HCT116 (cell line): Measurements from ENCODE around the gene SLC35B2.

Experiments
- POLR2A ChIP-seq: IDR thresholded peaks from 2 replicates; pipeline ENCODE4 v1.7.0; 2011; ENCODE audit warnings: borderline replicate concordance; ENCODE audit not compliant: insufficient read depth, insufficient read length; ENCODE audit errors: extremely low read depth
- SRF ChIP-seq: IDR thresholded peaks from 2 replicates; pipeline ENCODE4 v1.6.1; 2012; ENCODE audit warnings: low read depth
- TCF7L2 ChIP-seq: IDR thresholded peaks from 2 replicates; pipeline ENCODE4 v1.7.0; 2011; ENCODE audit warnings: borderline replicate concordance, inconsistent platforms; ENCODE audit not compliant: insufficient read depth, insufficient read length; ENCODE audit errors: extremely low read depth
- YY1 ChIP-seq: IDR thresholded peaks from 2 replicates; pipeline ENCODE4 v1.6.1; 2011; ENCODE audit warnings: low read length, low read depth, moderate library complexity, mild to moderate bottlenecking; ENCODE audit not compliant: insufficient replicate concordance; ENCODE audit errors: extremely low read depth
- TF ChIP-seq, protein P1 (sequence below), 3 experiments: fragments of 200-600 bp in 1 of 3; sonication (generic) in 1 of 3; IDR thresholded peaks in 2 of 3; conservative IDR thresholded peaks in 1 of 3; 2 replicates each; pipeline ENCODE4 v1.5.1; 2012 to 2017; ENCODE audit warnings: low read depth in 2 of 3, low read length in 2 of 3, antibody characterized with exemption in 1 of 3, borderline replicate concordance in 1 of 3, control low read depth in 1 of 3, mild to moderate bottlenecking in 1 of 3, mixed read lengths in 1 of 3, mixed run types in 1 of 3, moderate library complexity in 1 of 3; ENCODE audit not compliant: insufficient read depth in 1 of 3
- TF ChIP-seq, protein P2 (sequence below): IDR thresholded peaks from 2 replicates; pipeline ENCODE4 v1.6.1; 2011; ENCODE audit warnings: mild to moderate bottlenecking, low read length, moderate library complexity; ENCODE audit not compliant: insufficient replicate concordance; ENCODE audit errors: extremely low read depth
- TF ChIP-seq, protein P3 (sequence below): IDR thresholded peaks from 2 replicates; pipeline ENCODE4 v1.6.1; 2012

DNA sequence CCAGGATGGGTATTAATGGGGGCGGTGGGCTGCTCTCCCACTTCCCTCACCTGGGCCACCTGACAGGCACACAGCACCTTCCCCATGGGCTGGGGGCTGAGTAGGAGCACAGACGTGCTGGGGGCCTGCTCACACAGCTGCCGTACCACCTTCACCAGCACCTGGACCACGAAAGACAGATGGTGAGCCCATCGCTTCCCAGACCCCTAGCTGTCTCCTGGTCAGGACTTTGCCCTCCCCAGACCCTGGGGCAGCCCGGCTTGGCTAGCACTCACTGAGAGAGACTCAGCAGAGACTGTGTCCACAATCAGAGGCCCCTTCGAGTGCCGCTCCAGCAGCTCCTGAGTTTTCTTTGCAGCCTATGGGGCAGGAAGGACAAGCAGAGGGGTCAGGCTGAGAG, 43.8 kb upstream of the SLC35B2 start:
- TF ChIP-seq, protein P1, sequence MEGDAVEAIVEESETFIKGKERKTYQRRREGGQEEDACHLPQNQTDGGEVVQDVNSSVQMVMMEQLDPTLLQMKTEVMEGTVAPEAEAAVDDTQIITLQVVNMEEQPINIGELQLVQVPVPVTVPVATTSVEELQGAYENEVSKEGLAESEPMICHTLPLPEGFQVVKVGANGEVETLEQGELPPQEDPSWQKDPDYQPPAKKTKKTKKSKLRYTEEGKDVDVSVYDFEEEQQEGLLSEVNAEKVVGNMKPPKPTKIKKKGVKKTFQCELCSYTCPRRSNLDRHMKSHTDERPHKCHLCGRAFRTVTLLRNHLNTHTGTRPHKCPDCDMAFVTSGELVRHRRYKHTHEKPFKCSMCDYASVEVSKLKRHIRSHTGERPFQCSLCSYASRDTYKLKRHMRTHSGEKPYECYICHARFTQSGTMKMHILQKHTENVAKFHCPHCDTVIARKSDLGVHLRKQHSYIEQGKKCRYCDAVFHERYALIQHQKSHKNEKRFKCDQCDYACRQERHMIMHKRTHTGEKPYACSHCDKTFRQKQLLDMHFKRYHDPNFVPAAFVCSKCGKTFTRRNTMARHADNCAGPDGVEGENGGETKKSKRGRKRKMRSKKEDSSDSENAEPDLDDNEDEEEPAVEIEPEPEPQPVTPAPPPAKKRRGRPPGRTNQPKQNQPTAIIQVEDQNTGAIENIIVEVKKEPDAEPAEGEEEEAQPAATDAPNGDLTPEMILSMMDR (IDR thresholded peaks at IDR 0.05 in 2 of 3, conservative IDR thresholded peaks at IDR 0.05 in 1 of 3; ENCODE audit: borderline replicate concordance in 1 of 3, insufficient read depth in 1 of 3, low read depth in 2 of 3, low read length in 2 of 3) = no peak
- TF ChIP-seq POLR2A = no peak
- TF ChIP-seq, protein P2, sequence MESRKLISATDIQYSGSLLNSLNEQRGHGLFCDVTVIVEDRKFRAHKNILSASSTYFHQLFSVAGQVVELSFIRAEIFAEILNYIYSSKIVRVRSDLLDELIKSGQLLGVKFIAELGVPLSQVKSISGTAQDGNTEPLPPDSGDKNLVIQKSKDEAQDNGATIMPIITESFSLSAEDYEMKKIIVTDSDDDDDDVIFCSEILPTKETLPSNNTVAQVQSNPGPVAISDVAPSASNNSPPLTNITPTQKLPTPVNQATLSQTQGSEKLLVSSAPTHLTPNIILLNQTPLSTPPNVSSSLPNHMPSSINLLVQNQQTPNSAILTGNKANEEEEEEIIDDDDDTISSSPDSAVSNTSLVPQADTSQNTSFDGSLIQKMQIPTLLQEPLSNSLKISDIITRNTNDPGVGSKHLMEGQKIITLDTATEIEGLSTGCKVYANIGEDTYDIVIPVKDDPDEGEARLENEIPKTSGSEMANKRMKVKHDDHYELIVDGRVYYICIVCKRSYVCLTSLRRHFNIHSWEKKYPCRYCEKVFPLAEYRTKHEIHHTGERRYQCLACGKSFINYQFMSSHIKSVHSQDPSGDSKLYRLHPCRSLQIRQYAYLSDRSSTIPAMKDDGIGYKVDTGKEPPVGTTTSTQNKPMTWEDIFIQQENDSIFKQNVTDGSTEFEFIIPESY = no peak
- no peak for TF ChIP-seq SRF
- no peak for TF ChIP-seq YY1
- no peak for TF ChIP-seq TCF7L2
- TF ChIP-seq, protein P3, sequence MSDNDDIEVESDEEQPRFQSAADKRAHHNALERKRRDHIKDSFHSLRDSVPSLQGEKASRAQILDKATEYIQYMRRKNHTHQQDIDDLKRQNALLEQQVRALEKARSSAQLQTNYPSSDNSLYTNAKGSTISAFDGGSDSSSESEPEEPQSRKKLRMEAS = no peak
